IPS-15b (cell line): ENCODE measurements around the gene PFKFB3.
A peak's percentile ranks its signal among the peaks of the same experiment; 100 is the strongest.
"Not testable (repeated sequence)": the region's sequence is repeated elsewhere in the genome, so short reads cannot be mapped to it uniquely, and the experiment has no call there.

Source experiments
- H3K27me3 ChIP-seq: one replicate; pipeline ENCODE4 v1.6.1; 2013; ENCODE audit warnings: low read length; ENCODE audit not compliant: control insufficient read depth, insufficient read depth
- H3K36me3 ChIP-seq: one replicate; pipeline ENCODE4 v1.6.1; 2013; ENCODE audit warnings: low read length; ENCODE audit not compliant: control insufficient read depth, insufficient read depth
- H3K4me1 ChIP-seq: one replicate; pipeline ENCODE4 v1.6.1; 2013; ENCODE audit warnings: mild to moderate bottlenecking, low read length; ENCODE audit not compliant: control insufficient read depth, insufficient read depth
- H3K4me3 ChIP-seq: one replicate; pipeline ENCODE4 v1.5.1; 2013; ENCODE audit warnings: low read depth, low read length
- H3K9ac ChIP-seq: one replicate; pipeline ENCODE4 v1.6.1; 2013; ENCODE audit warnings: low read depth, mild to moderate bottlenecking, low read length
- H3K9me3 ChIP-seq: one replicate; pipeline ENCODE4 v1.6.1; 2013; ENCODE audit warnings: mild to moderate bottlenecking, low read length; ENCODE audit not compliant: control insufficient read depth, insufficient read depth

Gene PFKFB3

DNA sequence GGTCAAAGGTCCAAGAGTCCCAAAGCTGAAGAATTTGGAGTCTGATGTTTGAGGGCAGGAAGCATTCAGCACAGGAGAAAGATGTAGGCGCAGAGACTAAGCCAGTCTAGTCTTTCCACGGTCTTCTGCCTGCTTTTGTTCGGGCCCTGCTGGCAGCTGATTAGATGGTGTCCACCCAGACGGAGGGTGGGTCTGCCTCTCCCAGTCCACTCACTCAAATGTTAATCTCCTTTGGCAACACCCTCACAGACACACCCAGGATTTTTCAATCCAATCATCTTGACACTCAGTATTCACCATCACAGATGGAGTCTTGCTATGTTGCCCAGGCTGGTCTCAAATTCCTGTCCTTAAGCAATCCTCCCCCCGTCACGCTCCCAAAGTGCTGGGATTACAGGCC, 6.2 kb upstream of the PFKFB3 start:
- H3K9me3 ChIP-seq, H3K4me1 ChIP-seq, H3K9ac ChIP-seq, H3K4me3 ChIP-seq, H3K36me3 ChIP-seq: not testable (repeated sequence)
- H3K27me3 ChIP-seq: peaks cover 39% of the 10 kb centered on the region

DNA sequence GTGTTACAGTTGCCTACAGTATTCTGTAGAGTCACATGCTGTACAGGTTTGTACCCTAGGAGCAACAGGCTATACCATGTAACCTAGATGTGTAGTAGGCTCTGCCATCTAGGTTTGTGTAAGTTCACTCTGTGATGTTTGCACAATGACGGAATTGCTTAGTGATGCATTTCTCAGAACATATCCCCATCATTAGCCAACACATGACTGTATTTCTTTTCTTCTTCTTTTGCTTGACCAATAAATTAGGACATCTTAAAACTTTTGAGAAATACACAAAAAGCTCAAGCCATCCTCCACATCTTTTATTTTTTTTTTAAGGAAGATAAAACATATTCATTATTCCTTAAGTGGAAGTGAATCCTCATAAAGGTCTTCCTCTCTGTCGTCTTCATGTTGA, 5.4 kb upstream of the PFKFB3 start:
- peaks cover 47% of the 10 kb centered on the region for H3K27me3 ChIP-seq
- peaks cover 4% of the 10 kb centered on the region for H3K4me1 ChIP-seq
- no peak overlapping the region for H3K4me3 ChIP-seq
- H3K9me3 ChIP-seq: no peaks in the 10 kb centered on the region
- no peaks in the 10 kb centered on the region for H3K36me3 ChIP-seq
- no peak overlapping the region for H3K9ac ChIP-seq

DNA sequence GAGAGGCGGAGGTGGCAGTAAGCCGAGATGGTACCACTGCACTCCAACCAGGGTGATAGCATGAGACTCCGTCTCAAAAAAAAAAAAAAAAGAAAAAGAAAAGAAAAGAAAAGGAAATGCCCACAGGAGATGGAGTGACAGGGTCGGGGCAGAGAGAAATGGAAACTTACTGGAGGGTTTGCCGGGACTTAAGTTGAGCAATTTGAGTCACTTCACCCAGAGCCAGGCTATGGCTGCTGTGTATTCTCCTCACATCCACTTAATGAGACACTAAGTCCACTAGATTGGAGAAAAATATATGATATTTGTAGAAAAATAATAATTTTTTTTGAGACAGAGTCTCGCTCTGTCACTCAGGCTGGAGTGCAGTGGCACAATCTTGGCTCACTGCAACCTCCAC, 4.6 kb upstream of the PFKFB3 start:
- peaks cover 4% of the 10 kb centered on the region for H3K4me1 ChIP-seq
- no peaks in the 10 kb centered on the region for H3K36me3 ChIP-seq
- H3K27me3 ChIP-seq: peaks cover 48% of the 10 kb centered on the region
- no peak overlapping the region for H3K9ac ChIP-seq
- H3K4me3 ChIP-seq: no peak overlapping the region
- no peaks in the 10 kb centered on the region for H3K9me3 ChIP-seq

DNA sequence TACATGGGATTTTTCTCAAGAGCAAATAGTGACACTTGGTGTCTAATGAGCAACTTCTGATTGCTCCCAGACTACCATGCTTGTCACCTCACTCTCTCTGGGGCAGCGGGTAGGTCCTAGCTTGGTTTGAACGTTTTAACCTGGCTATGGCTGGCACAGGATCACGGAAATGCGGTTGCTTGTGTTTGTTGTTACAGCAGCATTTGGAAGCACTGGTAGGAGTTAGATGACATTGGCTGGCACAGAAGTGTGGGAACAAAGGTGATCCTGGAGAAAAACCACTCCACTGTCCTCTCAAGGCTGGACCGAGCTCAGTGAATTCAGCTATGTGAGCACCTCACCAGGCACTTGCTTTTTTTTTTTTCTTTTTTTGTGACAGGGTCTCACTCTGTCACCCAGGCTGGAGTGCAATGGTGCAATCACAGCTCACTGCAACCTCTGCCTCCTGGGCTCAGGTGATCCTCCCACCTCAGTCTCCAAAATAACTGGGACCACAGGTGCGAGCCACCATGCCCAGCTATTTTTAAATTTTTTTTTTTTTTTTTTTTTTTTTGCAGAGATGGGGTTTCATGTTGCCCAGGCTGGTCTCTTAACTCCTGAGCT, 3.5 kb upstream of the PFKFB3 start:
- no peaks in the 10 kb centered on the region for H3K9me3 ChIP-seq

DNA sequence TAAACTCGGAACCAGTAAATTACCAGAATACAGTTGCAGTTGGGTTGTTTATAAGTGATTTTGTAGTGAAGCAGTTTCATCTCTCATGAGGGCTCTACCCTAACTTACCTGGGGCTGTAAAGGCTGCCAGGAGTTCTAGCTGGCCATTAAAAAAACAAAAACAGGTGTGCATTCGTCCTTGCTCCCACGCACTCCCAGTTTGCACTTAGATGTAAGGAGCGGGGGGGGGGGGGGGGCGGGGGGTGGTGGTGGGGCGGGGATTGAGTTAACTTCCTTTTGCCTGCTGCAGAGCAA, 2.3 kb upstream of the PFKFB3 start:
- peaks cover 9% of the 10 kb centered on the region for H3K4me1 ChIP-seq
- no peak overlapping the region for H3K9ac ChIP-seq
- no peak overlapping the region for H3K4me3 ChIP-seq
- peaks cover 57% of the 10 kb centered on the region for H3K27me3 ChIP-seq
- H3K9me3 ChIP-seq: no peaks in the 10 kb centered on the region
- no peaks in the 10 kb centered on the region for H3K36me3 ChIP-seq

More for the DNA sequence above, 3.5 kb upstream of the PFKFB3 start:
- Histone ChIP-seq H3K27me3 (peaks cover 50% of the 10 kb centered on the region), H3K36me3 (no peaks in the 10 kb centered on the region), H3K4me3 (no peak overlapping the region), H3K4me1 (peaks cover 4% of the 10 kb centered on the region), H3K9ac (no peak overlapping the region)

DNA sequence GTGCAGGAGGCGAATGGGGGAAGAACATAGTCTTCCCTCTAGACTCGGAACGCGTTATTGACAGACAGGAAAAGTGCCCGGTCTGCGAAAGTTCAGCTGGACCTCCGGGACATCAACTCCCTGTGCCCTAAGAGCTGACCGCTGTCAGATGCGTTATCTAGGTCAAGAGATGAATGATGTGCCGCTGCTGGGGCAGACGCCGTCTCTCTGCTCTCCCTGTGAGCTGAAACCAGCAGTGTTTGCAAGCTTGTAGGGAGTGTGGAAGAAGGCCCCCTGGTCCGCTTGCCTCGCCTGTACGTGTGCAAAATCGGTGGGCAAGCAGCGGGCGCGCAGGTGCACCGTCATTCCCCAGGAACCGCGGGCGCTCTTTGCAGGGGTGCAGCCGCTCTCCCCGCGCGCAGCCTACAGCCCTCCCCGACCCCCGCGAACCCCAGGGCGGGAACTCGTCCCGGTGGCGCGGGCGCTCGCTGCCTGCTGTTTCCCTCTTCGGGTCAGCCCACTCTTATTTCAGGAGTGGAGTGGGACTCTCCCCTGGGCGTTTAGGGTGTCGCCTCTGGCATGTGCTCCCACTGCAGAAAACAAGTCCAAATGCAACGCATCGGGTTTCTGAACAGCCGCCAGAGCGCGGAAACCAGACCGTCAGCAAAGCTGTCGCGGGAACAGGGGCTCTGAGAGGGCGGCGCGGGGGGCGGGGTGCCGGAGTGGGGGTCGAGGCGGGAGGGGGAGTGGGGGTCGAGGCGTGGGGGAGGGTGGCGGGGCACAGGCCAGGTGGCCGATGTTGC, 1.8 kb upstream of the PFKFB3 start:
- Histone ChIP-seq H3K4me3 (peak overlapping the region; percentile 56), H3K4me1 (peaks cover 9% of the 10 kb centered on the region), H3K9me3 (no peaks in the 10 kb centered on the region), H3K36me3 (no peaks in the 10 kb centered on the region), H3K9ac (no peak overlapping the region), H3K27me3 (peaks cover 57% of the 10 kb centered on the region)

DNA sequence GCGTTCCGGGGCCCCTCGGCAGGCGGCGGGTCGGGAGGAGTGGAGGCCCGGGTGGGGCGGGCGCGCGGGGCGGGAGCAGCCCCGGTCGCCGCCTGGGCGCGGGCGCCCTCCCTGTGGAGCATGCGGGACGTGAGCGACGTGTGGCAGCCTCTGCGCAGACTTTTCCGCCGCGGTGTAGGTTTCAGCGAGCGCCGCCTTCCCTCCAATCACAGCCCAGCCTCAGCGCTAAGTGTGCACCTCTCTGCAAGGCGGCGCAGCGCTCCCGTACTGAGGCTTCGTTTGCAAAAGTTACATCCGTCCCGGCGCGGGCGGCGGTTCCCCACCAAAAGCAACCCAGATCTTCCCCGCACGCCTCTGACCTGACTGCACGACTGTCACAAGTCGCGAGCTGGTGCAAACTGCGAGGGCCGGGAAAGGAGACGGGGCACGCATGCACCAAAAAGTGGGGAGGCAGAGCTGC, 1.2 kb upstream of the PFKFB3 start:
- Histone ChIP-seq H3K9me3 (no peaks in the 10 kb centered on the region), H3K4me1 (peaks cover 9% of the 10 kb centered on the region), H3K36me3 (no peaks in the 10 kb centered on the region), H3K27me3 (peaks cover 57% of the 10 kb centered on the region), H3K4me3 (peak overlapping the region; percentile 79), H3K9ac (no peak overlapping the region)

DNA sequence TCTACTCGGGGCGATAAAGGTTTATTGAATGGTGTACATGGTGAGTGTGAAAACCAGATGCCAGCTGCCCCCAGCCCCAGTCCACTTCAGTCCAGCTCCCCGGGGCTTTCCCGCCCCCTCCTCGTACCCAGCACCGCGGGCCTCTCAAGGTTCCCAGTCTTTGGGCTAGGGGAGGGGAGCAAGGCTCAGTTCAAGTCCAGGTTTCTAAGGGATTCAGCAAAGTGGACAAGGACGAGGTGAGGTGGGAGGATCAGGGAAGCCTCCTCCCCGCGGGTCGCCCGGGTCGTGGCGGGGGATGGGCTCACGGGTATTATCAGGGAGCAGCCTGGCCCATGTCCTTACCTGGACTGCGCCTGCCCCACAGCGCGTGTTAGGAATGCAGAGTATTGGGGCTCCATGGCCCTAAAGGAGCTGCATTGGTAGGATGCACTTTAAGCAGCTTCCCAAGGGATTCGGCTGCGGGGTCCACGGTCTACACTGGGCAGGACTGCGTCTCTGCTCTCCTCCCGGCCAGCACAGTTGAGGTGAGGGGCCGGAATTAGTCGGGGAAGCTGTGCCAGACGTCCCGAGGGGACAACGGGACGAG, 541 bp upstream of the PFKFB3 start:
- Histone ChIP-seq H3K4me3 (peak overlapping the region; percentile 79), H3K9ac (no peak overlapping the region), H3K27me3 (peaks cover 57% of the 10 kb centered on the region), H3K4me1 (peaks cover 9% of the 10 kb centered on the region), H3K9me3 (no peaks in the 10 kb centered on the region), H3K36me3 (no peaks in the 10 kb centered on the region)

DNA sequence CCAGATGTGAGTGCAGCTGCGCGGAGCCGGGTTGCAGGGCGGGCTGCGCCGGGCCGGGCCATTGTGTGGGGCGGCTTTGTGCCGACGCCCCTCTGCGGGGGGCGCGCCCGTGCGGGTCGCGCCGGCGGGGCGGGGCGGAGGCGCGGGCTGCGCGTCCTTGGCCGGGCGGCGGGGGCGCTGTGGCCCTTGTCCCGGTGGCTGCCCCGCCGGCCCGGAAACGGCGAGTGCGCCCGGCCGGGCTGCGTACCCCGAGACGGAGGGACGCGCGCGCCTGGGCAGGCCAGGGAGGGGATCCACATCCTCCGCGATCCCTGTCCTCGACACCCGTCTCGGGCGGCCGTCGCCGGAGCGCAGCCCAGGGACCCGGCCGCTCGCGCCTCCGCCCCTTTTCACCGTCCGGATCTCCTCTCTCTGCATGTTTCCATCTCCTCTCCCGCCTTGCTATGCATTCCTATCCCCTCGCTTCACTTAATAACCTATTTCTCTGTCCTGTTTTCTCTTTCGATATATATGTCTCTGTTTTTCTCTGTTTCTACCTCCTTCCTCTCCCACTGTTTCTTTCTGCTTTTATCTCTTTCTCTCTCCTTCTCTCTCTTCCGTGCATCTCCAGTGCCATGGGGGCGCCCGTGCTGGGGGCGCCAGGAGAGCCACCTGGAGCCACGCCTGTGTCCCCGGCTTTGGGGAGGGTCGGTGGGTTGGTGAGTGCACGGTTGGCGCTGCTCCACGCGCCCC, 765 bp downstream of the PFKFB3 start:
- Histone ChIP-seq H3K9ac (peak overlapping the region; percentile 65), H3K4me3 (peak overlapping the region; percentile 79), H3K27me3 (peaks cover 46% of the 10 kb centered on the region), H3K9me3 (no peaks in the 10 kb centered on the region), H3K36me3 (no peaks in the 10 kb centered on the region), H3K4me1 (peaks cover 9% of the 10 kb centered on the region)

DNA sequence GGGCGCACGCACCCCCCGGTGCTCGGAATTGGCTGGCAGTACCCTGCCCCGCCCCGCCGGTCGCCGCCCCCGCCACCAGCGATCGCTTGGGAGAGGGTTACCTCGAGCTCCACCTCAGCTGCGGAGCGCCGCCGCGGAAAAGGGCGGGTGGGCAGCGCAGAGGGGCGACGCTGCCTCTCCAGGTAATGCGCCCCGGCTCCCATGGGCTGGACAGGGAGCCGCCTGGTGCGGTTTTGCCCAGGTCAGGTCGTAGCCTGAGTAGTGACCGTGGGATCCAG, 1.3 kb downstream of the PFKFB3 start:
- peak overlapping the region; percentile 79 for H3K4me3 ChIP-seq
- no peaks in the 10 kb centered on the region for H3K36me3 ChIP-seq
- H3K27me3 ChIP-seq: peaks cover 41% of the 10 kb centered on the region
- peaks cover 9% of the 10 kb centered on the region for H3K4me1 ChIP-seq
- H3K9me3 ChIP-seq: no peaks in the 10 kb centered on the region
- H3K9ac ChIP-seq: peak overlapping the region; percentile 24

DNA sequence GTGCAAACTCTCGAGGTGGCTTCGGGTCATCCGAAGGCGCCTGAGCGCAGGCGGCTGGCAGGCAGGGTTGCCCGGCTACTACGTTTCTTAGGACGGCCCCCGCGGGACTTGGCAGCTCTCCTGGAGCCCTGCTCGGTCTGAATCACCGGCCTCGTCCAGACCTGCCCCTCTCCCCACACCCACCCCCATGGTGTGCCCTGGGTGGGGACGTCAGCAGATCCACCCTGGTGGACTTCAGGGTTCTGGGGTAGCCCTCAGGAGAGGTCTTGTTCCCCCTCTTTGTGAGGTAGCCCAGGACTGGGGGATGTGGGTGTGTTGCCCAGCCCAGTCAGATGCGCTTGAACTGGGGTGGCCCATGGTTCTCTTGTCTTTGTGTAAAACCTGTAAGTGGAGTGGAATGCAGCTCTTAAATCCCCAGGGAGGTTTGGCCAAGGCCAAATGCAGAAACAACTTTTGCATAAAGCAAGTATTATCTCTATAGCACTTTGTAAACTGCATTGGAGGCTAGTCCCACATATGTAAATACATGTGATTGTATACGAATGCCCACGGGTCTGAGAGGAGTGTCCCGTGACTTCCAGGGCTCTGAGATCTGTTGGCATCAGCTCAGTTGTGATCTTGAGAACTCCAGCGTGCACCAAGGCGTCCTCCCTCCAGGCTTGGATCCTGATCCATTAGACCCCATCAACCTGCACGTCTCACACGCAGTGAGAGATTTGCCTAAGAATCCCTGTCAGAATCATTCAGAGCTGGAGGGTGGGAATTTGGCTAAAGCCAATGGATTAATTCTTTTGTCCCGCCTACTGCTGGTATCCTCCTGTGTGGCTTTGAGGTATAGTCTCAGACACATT, 1.8 kb downstream of the PFKFB3 start:
- peak overlapping the region; percentile 24 for H3K9ac ChIP-seq
- no peaks in the 10 kb centered on the region for H3K9me3 ChIP-seq
- peak overlapping the region; percentile 79 for H3K4me3 ChIP-seq
- peaks cover 36% of the 10 kb centered on the region for H3K27me3 ChIP-seq
- no peaks in the 10 kb centered on the region for H3K36me3 ChIP-seq
- H3K4me1 ChIP-seq: peaks cover 9% of the 10 kb centered on the region
